GM19023 (cell line): ENCODE data around the gene PCA3.

ENCODE experiments used
- ATAC-seq: cut with Tn5 transposase; IDR thresholded peaks from one replicate; pipeline ENCODE4 v1.9.1; 2021; ENCODE audit warnings: mild to moderate bottlenecking, moderate library complexity; ENCODE audit not compliant: unreplicated experiment

PCA3 gene

DNA sequence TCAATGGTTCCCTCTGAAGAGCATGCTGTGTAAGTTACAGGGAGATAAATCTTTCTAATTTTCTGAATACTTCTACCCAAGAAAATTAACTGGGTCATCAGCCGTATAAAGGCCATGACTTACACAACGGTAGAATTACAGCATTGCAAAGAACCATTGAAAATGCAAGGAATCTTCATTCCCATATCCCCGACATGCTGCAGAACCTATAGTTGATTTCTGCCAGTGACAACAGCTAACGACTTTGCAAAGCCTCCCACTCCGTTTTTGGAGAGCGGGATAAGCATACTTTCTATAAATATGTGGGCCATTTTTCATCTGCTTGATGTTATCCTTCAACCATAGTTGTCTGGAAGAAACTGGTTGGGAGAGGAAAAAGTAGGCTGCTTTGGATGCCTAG, 56.2 kb downstream of the PCA3 start:
- no peak for ATAC-seq

GRCh38 chr9:76827296-76828080, 63.2 kb downstream of the PCA3 start:
- no peak for ATAC-seq

DNA sequence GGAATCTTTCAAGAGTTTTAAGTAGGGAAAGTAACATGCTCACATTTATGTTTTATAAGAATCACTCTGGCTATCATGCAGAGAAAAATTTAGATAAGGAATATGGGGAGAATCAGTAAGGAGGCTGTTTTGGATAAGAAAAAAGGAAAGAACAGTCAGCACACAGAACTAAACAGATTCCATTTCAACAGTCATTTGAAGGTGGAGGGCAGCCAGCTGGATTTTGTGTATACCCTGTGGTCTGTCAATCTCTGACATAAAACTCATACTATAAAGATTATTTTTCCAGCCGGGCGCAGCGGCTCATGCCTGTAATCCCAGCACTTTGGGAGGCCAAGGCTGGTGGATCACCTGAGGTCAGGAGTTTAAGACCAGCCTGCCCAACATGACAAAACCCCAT, 64.2 kb downstream of the PCA3 start:
- ATAC-seq, result no peak

DNA sequence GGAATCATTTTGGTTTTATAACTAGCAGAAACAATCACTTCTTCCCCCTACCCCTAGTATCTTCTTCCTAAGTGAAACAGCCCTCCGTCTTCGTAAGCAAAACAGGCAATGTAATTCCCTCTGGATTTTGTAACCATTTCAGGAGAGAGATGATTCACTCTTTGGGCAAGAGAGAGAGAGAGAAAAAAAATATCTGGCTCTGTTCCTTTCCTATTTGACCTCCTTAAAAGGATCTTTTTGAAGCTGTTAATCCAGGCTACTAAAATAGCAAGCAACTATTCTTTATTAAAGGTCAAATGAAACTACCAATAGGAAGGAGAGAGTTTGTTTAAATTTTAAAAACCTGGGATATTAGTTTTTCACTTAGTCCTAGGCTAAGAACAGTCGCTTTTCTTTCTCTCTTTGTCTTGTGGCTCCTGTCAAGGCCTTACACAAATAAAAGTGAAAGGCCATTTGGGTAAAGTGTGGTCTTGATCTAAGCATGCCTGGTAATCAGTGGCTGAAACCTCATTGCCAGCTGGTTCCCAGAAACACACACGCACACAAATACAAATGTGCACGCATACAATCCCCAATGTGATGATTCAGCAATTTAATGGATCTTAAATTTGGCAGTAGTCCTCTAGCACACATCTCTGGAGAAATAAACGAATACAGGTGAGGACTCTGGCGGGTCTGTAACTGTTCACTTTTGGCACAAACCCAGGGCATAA, 71.5 kb downstream of the PCA3 start:
- ATAC-seq, result no peak
